HG02938 (cell line): ENCODE data around the gene MAP7D1.
"Not testable (repeated sequence)": the region's sequence is repeated elsewhere in the genome, so short reads cannot be mapped to it uniquely, and the experiment has no call there.

Experiments used
- ATAC-seq: cut with Tn5 transposase; IDR thresholded peaks from one replicate; pipeline ENCODE4 v1.9.1; 2021; ENCODE audit warnings: mild to moderate bottlenecking, moderate library complexity; ENCODE audit not compliant: unreplicated experiment

Gene MAP7D1

GRCh38 chr1:36166938-36167905 is 11.3 kb downstream of the MAP7D1 start:
- no peak for ATAC-seq

DNA sequence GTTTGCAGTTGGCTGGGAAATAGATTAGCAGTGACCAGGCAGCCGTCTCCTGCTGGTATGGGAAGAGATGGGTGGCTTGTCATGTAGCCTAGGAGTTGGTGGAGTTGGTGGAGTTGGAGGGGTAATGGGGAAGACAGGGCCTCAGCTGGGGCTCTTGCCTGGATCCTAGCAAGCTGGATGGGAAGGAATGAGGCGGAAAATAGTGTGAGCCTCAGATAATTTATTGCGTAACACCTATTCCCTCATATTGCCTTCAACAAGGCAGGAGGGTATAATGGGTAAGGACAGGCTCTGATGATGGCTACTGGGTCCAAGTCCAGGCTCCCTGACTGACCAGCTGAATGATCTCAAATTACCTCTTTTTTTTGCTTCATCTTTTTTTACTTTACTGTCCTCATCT is 12.6 kb downstream of the MAP7D1 start:
- ATAC-seq, result no peak

DNA sequence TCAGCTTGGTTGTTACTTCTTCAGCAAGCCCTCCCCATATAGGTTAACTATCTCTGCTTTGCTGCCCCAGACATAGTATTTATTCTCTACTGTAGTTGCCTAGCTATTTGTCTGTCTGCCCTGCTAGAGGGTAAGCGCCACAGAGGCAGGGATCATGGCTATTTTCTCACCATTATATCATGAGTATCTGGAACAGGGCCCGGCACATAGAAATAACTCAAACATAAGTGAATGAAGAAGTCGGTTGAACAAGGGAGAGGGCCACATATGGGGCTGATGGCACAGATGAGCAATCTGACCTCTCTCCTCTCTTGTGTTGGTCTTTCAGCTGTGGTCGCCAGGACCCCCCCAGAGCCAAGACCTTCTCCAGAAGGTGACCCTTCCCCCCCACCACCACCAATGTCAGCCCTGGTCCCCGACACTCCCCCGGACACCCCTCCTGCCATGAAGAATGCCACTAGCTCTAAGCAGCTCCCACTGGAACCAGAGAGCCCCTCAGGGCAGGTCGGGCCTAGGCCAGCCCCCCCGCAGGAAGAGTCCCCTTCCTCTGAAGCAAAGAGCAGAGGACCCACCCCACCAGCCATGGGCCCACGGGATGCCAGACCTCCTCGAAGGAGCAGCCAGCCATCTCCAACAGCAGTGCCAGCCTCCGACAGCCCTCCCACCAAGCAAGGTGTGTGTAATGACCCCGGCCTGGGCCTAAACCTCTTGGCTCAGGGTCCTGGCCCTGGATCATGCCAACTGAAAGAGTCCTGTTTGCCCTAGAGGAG is 14.9 kb downstream of the MAP7D1 start:
- no peak for ATAC-seq

GRCh38 chr1:36172017-36172747 is 16.2 kb downstream of the MAP7D1 start:
- ATAC-seq, result no peak

DNA sequence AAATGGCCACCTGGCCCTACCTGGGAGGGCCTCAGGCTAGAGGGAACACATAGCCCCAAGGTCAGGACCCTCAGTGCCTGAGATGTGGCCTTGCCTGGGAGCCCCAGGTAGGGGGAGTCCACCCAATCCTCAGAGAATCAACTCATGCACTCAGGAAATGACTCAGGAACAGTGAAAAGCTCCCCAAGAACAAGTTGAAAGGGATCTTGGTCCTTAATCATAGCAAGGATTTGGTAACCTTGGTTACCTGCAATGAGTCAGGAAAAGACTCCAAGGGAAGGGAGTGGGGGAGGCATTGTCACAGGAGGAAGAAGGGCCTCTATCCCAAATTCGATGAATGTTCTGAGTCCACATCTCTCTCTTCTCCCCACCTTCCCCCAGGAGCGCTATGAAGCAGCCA is 17.0 kb downstream of the MAP7D1 start:
- ATAC-seq, result no peak

DNA sequence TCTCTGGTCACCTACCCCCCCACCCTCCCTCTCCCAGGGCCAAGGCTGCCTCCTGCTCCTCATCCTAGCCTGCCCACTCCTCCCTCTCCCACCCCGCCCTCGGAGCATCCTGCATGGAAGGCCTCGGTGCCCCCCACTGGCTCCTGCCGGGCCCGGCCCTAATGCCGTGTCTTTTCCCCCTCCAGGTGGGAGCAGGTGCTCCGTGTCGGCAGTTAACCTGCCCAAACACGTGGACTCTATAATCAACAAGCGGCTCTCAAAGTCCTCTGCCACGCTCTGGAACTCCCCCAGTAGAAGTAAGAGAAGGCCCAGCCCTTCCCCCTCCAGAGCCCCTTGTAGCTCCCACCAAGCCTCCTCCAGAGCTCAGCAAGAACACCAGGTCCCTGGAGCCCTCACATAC is 18.8 kb downstream of the MAP7D1 start:
- no peak for ATAC-seq

- ATAC-seq, result no peak
Observed at GRCh38 chr1:36175137-36176095, 19.5 kb downstream of the MAP7D1 start.

DNA sequence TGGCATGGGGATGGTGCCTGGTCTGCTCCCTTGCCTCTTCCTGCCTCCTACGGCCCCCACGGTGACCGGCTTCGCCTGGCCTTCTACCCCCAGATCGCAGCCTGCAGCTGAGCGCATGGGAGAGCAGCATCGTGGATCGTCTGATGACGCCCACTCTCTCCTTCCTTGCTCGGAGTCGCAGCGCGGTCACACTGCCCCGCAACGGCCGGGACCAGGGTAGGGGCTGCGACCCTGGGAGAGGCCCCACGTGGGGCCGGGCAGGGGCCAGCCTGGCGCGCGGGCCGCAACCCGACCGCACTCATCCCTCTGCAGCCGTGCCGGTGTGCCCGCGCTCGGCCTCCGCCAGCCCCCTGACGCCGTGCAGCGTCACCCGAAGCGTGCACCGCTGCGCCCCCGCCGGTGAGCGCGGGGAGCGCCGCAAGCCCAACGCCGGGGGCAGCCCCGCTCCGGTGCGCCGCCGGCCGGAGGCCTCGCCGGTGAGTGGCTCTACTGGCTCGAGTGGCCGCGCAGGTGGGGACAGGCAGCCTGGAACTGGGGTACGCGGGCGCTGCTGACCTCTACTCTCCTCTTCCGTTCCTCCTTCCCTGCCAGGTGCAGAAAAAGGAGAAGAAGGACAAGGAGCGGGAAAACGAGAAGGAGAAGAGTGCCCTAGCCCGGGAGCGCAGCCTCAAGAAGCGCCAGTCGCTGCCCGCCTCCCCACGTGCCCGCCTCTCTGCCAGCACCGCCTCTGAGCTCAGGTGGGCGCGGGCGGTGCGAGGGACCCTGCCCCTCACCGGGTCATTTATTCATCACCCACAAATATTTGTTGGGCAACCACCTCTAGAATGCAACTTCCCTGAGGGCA is 20.4 kb downstream of the MAP7D1 start:
- ATAC-seq, result no peak

- ATAC-seq, result no peak
Observed at GRCh38 chr1:36177589-36178431, 21.9 kb downstream of the MAP7D1 start.

- no peak for ATAC-seq
Observed at GRCh38 chr1:36178471-36179219, 22.7 kb downstream of the MAP7D1 start.

GRCh38 chr1:36179220-36179600 is 23.2 kb downstream of the MAP7D1 start:
- ATAC-seq, result no peak

- no peak for ATAC-seq
Observed at GRCh38 chr1:36182734-36183133, 26.8 kb downstream of the MAP7D1 start.

- ATAC-seq, result no peak
Observed at GRCh38 chr1:36183309-36183856, 27.4 kb downstream of the MAP7D1 start.

DNA sequence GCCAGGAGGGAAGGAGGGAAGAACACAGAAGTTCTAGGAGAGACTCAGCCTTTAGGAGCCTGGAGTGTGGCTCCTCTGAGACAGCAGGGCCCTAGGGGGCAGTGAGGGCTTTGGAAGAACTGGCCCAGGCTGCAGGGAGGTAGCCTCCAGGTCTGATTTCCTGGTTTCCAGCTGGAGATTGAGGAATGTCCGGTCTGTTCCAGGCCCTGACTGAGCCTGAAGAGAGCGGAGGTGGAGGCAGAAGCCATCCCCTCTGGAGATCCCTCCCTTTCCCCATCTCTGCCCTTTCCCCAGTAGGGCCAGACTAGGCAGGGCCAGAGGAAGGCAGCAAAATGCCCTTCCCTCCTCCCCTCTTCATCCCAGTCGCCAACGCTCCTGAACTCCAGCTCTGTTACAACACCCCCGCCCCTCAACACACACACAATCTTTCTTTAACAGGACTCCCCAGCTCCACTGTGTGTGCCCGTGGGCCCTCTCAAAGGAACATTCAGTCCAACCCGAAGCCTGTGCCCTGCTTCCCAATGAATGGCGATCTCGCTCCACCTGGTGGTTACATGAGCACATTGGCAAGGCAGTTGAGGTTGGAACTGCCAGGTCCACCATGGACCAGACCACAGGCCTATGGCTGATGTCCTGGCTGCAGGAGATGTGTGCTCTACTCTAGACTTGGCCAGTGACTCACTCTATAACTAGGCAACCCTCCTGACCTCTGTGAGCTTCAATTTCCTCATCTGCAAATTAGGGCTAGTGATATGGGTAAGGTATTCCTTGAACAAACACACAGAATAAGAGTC is 32.0 kb downstream of the MAP7D1 start:
- ATAC-seq, result peak; percentile 77

DNA sequence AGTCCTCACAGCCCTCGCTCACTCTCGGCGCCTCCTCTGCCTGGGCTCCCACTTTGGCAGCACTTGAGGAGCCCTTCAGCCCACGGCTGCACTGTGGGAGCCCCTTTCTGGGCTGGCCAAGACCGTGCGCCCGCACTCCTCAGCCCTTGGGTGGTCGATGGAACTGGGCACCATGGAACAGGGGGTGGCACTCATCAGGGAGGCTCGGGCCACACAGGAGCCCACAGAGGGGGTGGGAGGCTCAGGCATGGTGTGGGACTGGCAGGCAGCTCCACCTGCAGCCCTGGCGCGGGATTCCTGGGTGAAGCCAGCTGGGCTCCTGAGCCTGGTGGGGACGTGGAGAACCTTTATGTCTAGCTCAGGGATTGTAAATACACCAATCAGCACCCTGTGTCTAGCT is 40.8 kb downstream of the MAP7D1 start:
- ATAC-seq, result not testable (repeated sequence)

DNA sequence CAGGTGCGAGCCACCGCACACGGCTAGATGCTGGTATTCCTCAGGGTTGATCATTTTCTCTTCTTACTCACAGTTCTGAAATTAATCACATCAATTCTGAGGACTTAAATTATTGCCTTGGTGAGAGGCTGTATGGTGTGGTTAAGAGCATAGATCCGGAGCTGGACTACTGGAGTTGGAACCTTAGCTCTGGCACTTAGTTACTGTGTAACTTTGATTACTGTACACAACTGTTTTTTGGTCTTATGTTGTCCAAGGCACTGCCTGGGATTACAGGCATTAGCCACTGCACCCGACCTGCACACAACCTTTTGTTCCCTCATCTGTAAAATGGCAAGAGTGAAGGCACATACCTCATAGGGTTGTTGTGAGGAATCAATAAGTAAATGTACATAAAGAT is 42.7 kb downstream of the MAP7D1 start:
- ATAC-seq, result no peak
